Psoas muscle (tissue), 8 donors: ENCODE results near the gene DTNA. TPM values are rescaled to one million over a fixed set of nuclear protein-coding genes. Genes with fewer than 3 reads are reported as not detected.
"Not testable (repeated sequence)": the region's sequence is repeated elsewhere in the genome, so short reads cannot be mapped to it uniquely, and the experiment has no call there.

Source experiments
- ATAC-seq, 4 donors: fragments of 200-7000 bp; cut with Tn5 transposase; one replicate each; pipeline ENCODE4 v1.9.1; 2020; ENCODE audit warnings: moderate library complexity in 3 of 4, mild to moderate bottlenecking in 2 of 4
- DNase-seq, 2 donors: peaks; one replicate each; pipeline ENCODE4 v3.0.0-alpha.2; 2020
- H3K27ac ChIP-seq: fragments of 200-600 bp; one replicate; pipeline ENCODE4 v1.8.0; 2022
- H3K27me3 ChIP-seq, 3 donors: fragments of 200-600 bp in 1 of 3; one replicate each; pipeline versions ENCODE4 v1.6.1 to v1.8.0; 2013 to 2022; ENCODE audit warnings: low read length in 2 of 3, mild to moderate bottlenecking in 2 of 3, moderate library complexity in 1 of 3; ENCODE audit not compliant: insufficient read depth in 3 of 3
- H3K36me3 ChIP-seq, 2 donors: fragments of 200-600 bp in 1 of 2; one replicate each; pipeline versions ENCODE4 v1.6.1 to v1.8.0; 2013 to 2022; ENCODE audit warnings: low read depth in 1 of 2, mild to moderate bottlenecking in 1 of 2, moderate library complexity in 1 of 2; ENCODE audit not compliant: insufficient read depth in 1 of 2
- H3K4me1 ChIP-seq: fragments of 200-600 bp; one replicate; pipeline ENCODE4 v1.8.0; 2022
- H3K4me3 ChIP-seq: fragments of 200-600 bp; one replicate; pipeline ENCODE4 v1.8.0; 2022; ENCODE audit warnings: mild to moderate bottlenecking
- H3K9me3 ChIP-seq: fragments of 200-600 bp; one replicate; pipeline ENCODE4 v1.8.0; 2022
- CTCF ChIP-seq: fragments of 200-600 bp; IDR thresholded peaks from one replicate; pipeline ENCODE4 v1.8.0; 2022; ENCODE audit warnings: antibody characterized with exemption
- WGBS, 3 donors: extraction: QIAGEN DNeasy Blood & Tissue Kit; methylation state at CpG; one replicate each; pipeline versions ENCODE4 v1.1.6 to v1.1.7; 2013; 5-methylcytosine and 5-hydroxymethylcytosine counted together
- intact Hi-C, 2 donors: fragments of 100-400 bp; cut with DNase I; formaldehyde crosslinking; loops; one replicate each; pipeline versions ENCODE4 v1.11.0 to v1.14.2; 2022
- polyA plus RNA-seq, 3 donors: library from polyadenylated mRNA; stranded (reverse); fragments of 200-250 nt; gene quantifications; one replicate each; pipeline ENCODE4 v1.2.3, GENCODE V29; 2013
- total RNA-seq, 4 donors: library from RNA; stranded (reverse); fragmentation: NEBNext Ultra II Directional in 2 of 4; extraction: Animal tissue kit (Norgen Biotek cat#: 25700) in 2 of 4; gene quantifications; one replicate each; pipeline versions ENCODE4 v1.2.1 to v1.2.4, GENCODE V29; 2021 to 2023
- donor health status: healthy with polysubstance abuse.
- donor health status: DM: no; HTN: no; CAD: no; lungs with moderate emphysema.
- donor health status: Bipolar disorder and iron deficiency.
- donor health status: healthy.
- donor health status: DM: yes; HTN: yes; CAD: no.
- donor health status: DM: no; HTN: no; CAD: no.
- donor health status: DM: no; HTN: no; CAD: no.
- donor health status: DM: yes; HTN: yes; CAD: no.

DTNA gene
- total and polyA plus RNA-seq, 7 donors = 12.6 to 103 (median 82.0) TPM

GRCh38 chr18:34893239-34893638, 183.1 kb downstream of the DTNA start:
- intact Hi-C loops = no loop called here

GRCh38 chr18:34901299-34901698, 191.2 kb downstream of the DTNA start:
- peak; percentile 23 for TF ChIP-seq CTCF
- Histone ChIP-seq H3K9me3 (no peaks in the 10 kb centered on the region), H3K27ac (no peak overlapping the region), H3K36me3 (peaks cover 0 to 15% of the 10 kb centered on the region in 2 donors), H3K4me1 (peaks cover 11% of the 10 kb centered on the region), H3K27me3 (no peaks in the 10 kb centered on the region), H3K4me3 (no peak overlapping the region)
- no peak for DNase-seq
- intact Hi-C loops = no loop called here
- ATAC-seq = peak; percentile 48 to 88 (median 72)

More at GRCh38 chr18:34893239-34893638, 183.1 kb downstream of the DTNA start:
- H3K9me3 ChIP-seq = no peaks in the 10 kb centered on the region
- no peak overlapping the region for H3K27ac ChIP-seq
- H3K4me3 ChIP-seq = no peak overlapping the region
- peaks cover 0 to 48% of the 10 kb centered on the region in 2 donors for H3K36me3 ChIP-seq
- no peak for TF ChIP-seq CTCF
- no peak for DNase-seq
- H3K27me3 ChIP-seq = no peaks in the 10 kb centered on the region
- no peaks in the 10 kb centered on the region for H3K4me1 ChIP-seq
- no peak for ATAC-seq

- Histone ChIP-seq H3K36me3 (peaks cover 0 to 15% of the 10 kb centered on the region in 2 donors), H3K27me3 (no peaks in the 10 kb centered on the region), H3K4me1 (peaks cover 36% of the 10 kb centered on the region), H3K9me3 (no peaks in the 10 kb centered on the region), H3K27ac (peak overlapping the region; percentile 91), H3K4me3 (peak overlapping the region; percentile 53)
- 75 to 85% (median 82%) methylated on average over 3 of the region's 3 CpGs for WGBS, 3 donors
- ATAC-seq (no peak), DNase-seq (no peak)
- intact Hi-C loops = loop anchor here in 1 of 2 donors (2.0 kb wide), 1 partner anchor 20 kb away; no protein-coding TSS in a partner anchor
- TF ChIP-seq CTCF = no peak
Measured at GRCh38 chr18:34904994-34905393, 194.9 kb downstream of the DTNA start.

GRCh38 chr18:34906985-34907384, 196.9 kb downstream of the DTNA start:
- H3K4me3 ChIP-seq = peak overlapping the region; percentile 53
- ATAC-seq, H3K27me3 ChIP-seq, intact Hi-C loops, DNase-seq, H3K9me3 ChIP-seq: not testable (repeated sequence)
- H3K27ac ChIP-seq = peak overlapping the region; percentile 91
- peaks cover 54% of the 10 kb centered on the region for H3K4me1 ChIP-seq
- H3K36me3 ChIP-seq = peaks cover 0 to 10% of the 10 kb centered on the region in 2 donors
- 35 to 56% (median 41%) methylated on average over 1 of the region's 1 CpG for WGBS, 3 donors

- Histone ChIP-seq H3K36me3 (peaks cover 0 to 4% of the 10 kb centered on the region in 2 donors), H3K27ac (peak overlapping the region; percentile 91), H3K4me1 (peaks cover 52% of the 10 kb centered on the region), H3K4me3 (peak overlapping the region; percentile 59), H3K27me3 (no peaks in the 10 kb centered on the region), H3K9me3 (no peaks in the 10 kb centered on the region)
- ATAC-seq (peak; percentile 90 to 97 (median 96)), DNase-seq (no peak)
- no peak for TF ChIP-seq CTCF
- 74 to 82% (median 77%) methylated on average over 4 of the region's 4 CpGs for WGBS, 3 donors
- intact Hi-C loops = loop anchor here (2.0 to 5.0 kb wide), 2 partner anchors 62 to 65 kb away; no protein-coding TSS in a partner anchor
Measured at GRCh38 chr18:34909637-34910364, 199.7 kb downstream of the DTNA start.
